IMR-90 (cell line): ENCODE data around the gene STAT3. TPM values are rescaled to one million over a fixed set of nuclear protein-coding genes. Genes with fewer than 3 reads are reported as not detected.

ENCODE experiments used
- ATAC-seq: fragments of 200-7000 bp; cut with Tn5 transposase; 2 replicates; pipeline ENCODE4 v1.9.1; 2020; ENCODE audit warnings: low read depth, mild to moderate bottlenecking, moderate library complexity
- BruUV-seq: library from RNA; stranded (reverse); fragments of 400-500 nt; replicated peaks from 2 replicates; lab custom pipeline; 2021; lab: Mats Ljungman, UMichigan
- CTCF ChIA-PET: fragments of 300-600 bp; formaldehyde crosslinking; extraction: SDS; loops from one replicate; lab custom pipeline; 2021; ENCODE audit warnings: antibody characterized with exemption; lab: Yijun Ruan, JAX
- POLR2A ChIA-PET: fragments of 300-600 bp; sonication (Branson Sonifier 250); formaldehyde crosslinking; loops from one replicate; lab custom pipeline; 2022; ENCODE audit warnings: antibody characterized with exemption; ENCODE audit not compliant: unreplicated experiment; lab: Charles Lee
- DNase-seq: peaks from one replicate; pipeline ENCODE4 v3.0.0; 2013
- H2AFZ ChIP-seq: replicated peaks from 2 replicates; pipeline ENCODE3; 2013; ENCODE audit warnings: low read length, mild to moderate bottlenecking; ENCODE audit not compliant: poor library complexity
- H2AK5ac ChIP-seq: 2 replicates; pipeline ENCODE4 v1.6.1; 2013; ENCODE audit warnings: low read depth, low read length, inconsistent platforms
- H2AK9ac ChIP-seq: replicated peaks from 2 replicates; pipeline ENCODE3; 2013; ENCODE audit warnings: mild to moderate bottlenecking, low read depth, low read length, moderate library complexity; ENCODE audit not compliant: poor library complexity
- H2BK120ac ChIP-seq: 2 replicates; pipeline ENCODE4 v1.6.1; 2013; ENCODE audit warnings: low read depth, low read length, inconsistent platforms
- H2BK15ac ChIP-seq: 3 replicates; pipeline ENCODE4 v1.6.1; 2013; ENCODE audit warnings: low read depth, low read length, inconsistent platforms
- H2BK20ac ChIP-seq: 2 replicates; pipeline ENCODE4 v1.6.1; 2013; ENCODE audit warnings: low read depth, mild to moderate bottlenecking, inconsistent platforms, low read length, moderate library complexity
- H2BK5ac ChIP-seq: 2 replicates; pipeline ENCODE4 v1.6.1; 2013; ENCODE audit warnings: mild to moderate bottlenecking, low read depth, low read length, inconsistent platforms; ENCODE audit not compliant: poor library complexity, severe bottlenecking
- H3K14ac ChIP-seq: replicated peaks from 2 replicates; pipeline ENCODE4 v1.6.1; 2013; ENCODE audit warnings: low read depth, low read length, inconsistent platforms
- H3K18ac ChIP-seq: 2 replicates; pipeline ENCODE4 v1.6.1; 2013; ENCODE audit warnings: low read depth, low read length, control low read depth
- H3K23ac ChIP-seq: 2 replicates; pipeline ENCODE4 v1.6.1; 2013; ENCODE audit warnings: low read depth, low read length, inconsistent platforms
- H3K27ac ChIP-seq: 2 replicates; pipeline ENCODE4 v1.5.1; 2013; ENCODE audit warnings: mild to moderate bottlenecking, control low read depth, low read length; ENCODE audit not compliant: insufficient read depth
- H3K27me3 ChIP-seq: 2 replicates; pipeline ENCODE4 v1.6.1; 2013; ENCODE audit warnings: low read length; ENCODE audit not compliant: control insufficient read depth, insufficient read depth
- H3K36me3 ChIP-seq: 2 replicates; pipeline ENCODE4 v1.6.1; 2013; ENCODE audit warnings: low read length, mixed read lengths; ENCODE audit not compliant: control insufficient read depth, insufficient read depth
- H3K4ac ChIP-seq: 2 replicates; pipeline ENCODE4 v1.6.1; 2013; ENCODE audit warnings: low read depth, low read length, inconsistent platforms
- H3K4me1 ChIP-seq: 2 replicates; pipeline ENCODE4 v1.6.1; 2013; ENCODE audit warnings: low read length, mixed read lengths; ENCODE audit not compliant: control insufficient read depth, insufficient read depth
- H3K4me2 ChIP-seq: 2 replicates; pipeline ENCODE4 v1.6.1; 2013; ENCODE audit warnings: low read depth, mild to moderate bottlenecking, control low read depth, low read length, moderate library complexity
- H3K4me3 ChIP-seq: 2 replicates; pipeline ENCODE4 v1.5.1; 2013; ENCODE audit warnings: low read depth, mild to moderate bottlenecking, control low read depth, low read length, moderate library complexity; ENCODE audit not compliant: insufficient read depth
- H3K56ac ChIP-seq: 2 replicates; pipeline ENCODE4 v1.6.1; 2013; ENCODE audit warnings: low read length, inconsistent platforms; ENCODE audit not compliant: insufficient read depth; ENCODE audit errors: extremely low read depth
- H3K79me1 ChIP-seq, 2 experiments: 2 replicates each; pipeline ENCODE4 v1.6.1; 2013; ENCODE audit warnings: low read length in 2 of 2, inconsistent platforms in 1 of 2, low read depth in 1 of 2
- H3K9ac ChIP-seq: 2 replicates; pipeline ENCODE4 v1.6.1; 2013; ENCODE audit warnings: low read depth, low read length, control low read depth
- H3K9me1 ChIP-seq: 2 replicates; pipeline ENCODE4 v1.6.1; 2013; ENCODE audit warnings: low read length, inconsistent platforms; ENCODE audit not compliant: insufficient read depth
- H3K9me3 ChIP-seq: 2 replicates; pipeline ENCODE4 v1.6.1; 2013; ENCODE audit warnings: low read length; ENCODE audit not compliant: control insufficient read depth, insufficient read depth
- H4K20me1 ChIP-seq: 2 replicates; pipeline ENCODE4 v1.6.1; 2013; ENCODE audit warnings: low read length, inconsistent platforms; ENCODE audit not compliant: insufficient read depth
- H4K5ac ChIP-seq: 2 replicates; pipeline ENCODE4 v1.6.1; 2013; ENCODE audit warnings: mild to moderate bottlenecking, low read depth, low read length, control low read depth
- H4K8ac ChIP-seq, 2 experiments: 2 replicates each; pipeline ENCODE4 v1.6.1; 2013; ENCODE audit warnings: low read depth in 2 of 2, low read length in 2 of 2, control low read depth in 1 of 2, inconsistent platforms in 1 of 2
- H4K91ac ChIP-seq: 2 replicates; pipeline ENCODE4 v1.6.1; 2013; ENCODE audit warnings: low read depth, low read length, inconsistent platforms; ENCODE audit not compliant: insufficient read depth
- CHD1 ChIP-seq: IDR thresholded peaks from 2 replicates; pipeline ENCODE4 v1.6.1; 2012; ENCODE audit warnings: low read depth, low read length, improper control_type of control experiment
- SMC3 ChIP-seq: fragments of 150-350 bp; IDR thresholded peaks from 2 replicates; pipeline ENCODE4 v1.6.1; 2016; ENCODE audit warnings: low read depth, mild to moderate bottlenecking, antibody characterized with exemption, low read length, moderate library complexity
- WGBS, 2 experiments: methylation state at CpG; one replicate each; pipeline versions ENCODE4 v1.1.5 to v1.1.7; 2013; ENCODE audit warnings: missing lambda C conversion rate in 2 of 2; ENCODE audit not compliant: insufficient read length in 1 of 2; ENCODE audit errors: extremely low coverage in 2 of 2; 5-methylcytosine and 5-hydroxymethylcytosine counted together
- dilution Hi-C: fragments of 300-500 bp; cut with HindIII; formaldehyde crosslinking; loops from one replicate; pipeline ENCODE4 v1.14.3; 2018; ENCODE audit warnings: low sequenced_read_pairs; ENCODE audit not compliant: unreplicated experiment
- in situ Hi-C: fragments of 300-500 bp; cut with MboI; formaldehyde crosslinking; loops from 3 replicates; pipeline ENCODE4 v1.14.3; 2019; ENCODE audit warnings: low sequenced_read_pairs, inconsistent platforms, mixed read lengths
- intact Hi-C: fragments of 100-400 bp; cut with micrococcal nuclease; formaldehyde crosslinking; loops from 2 replicates; pipeline ENCODE4 v1.10.0; 2022
- polyA plus RNA-seq, 3 experiments: library from polyadenylated mRNA; depleted of rRNA; stranded (reverse); fragments of >200 nt; gene quantifications; 2 replicates each; pipeline ENCODE4 v1.2.3, GENCODE V29; 2012; ENCODE audit warnings: low replicate concordance in 1 of 3
- total RNA-seq: library from RNA; depleted of rRNA; stranded (reverse); fragments of >200 nt; gene quantifications from 2 replicates; pipeline ENCODE4 v1.2.3, GENCODE V29; 2012

The STAT3 gene
- total and polyA plus RNA-seq, 2 of the 4 experiments (the other 2 are of a cell fraction) = 47.2 to 66.3 TPM

- Histone ChIP-seq H3K9ac (no peak overlapping the region), H3K36me3 (no peaks in the 10 kb centered on the region), H3K56ac (no peak overlapping the region), H2BK5ac (no peak overlapping the region), H3K9me1 (0 out of 2 replicates have a peak, but pooled peaks cover 4% of the 10 kb centered on the region), H3K27ac (no peak overlapping the region), H3K27me3 (no peaks in the 10 kb centered on the region; the same call in 1 of the 2 replicates), H3K14ac (no peak overlapping the region), H2AK5ac (no peak overlapping the region), H4K91ac (no peak overlapping the region), H4K20me1 (no peaks in the 10 kb centered on the region), H2BK15ac (no peak overlapping the region), H3K4ac (no peak overlapping the region), H3K4me1 (peaks cover 14% of the 10 kb centered on the region), H2BK120ac (no peak overlapping the region), H3K23ac (no peak overlapping the region), H3K4me3 (no peak overlapping the region), H3K9me3 (no peaks in the 10 kb centered on the region), H3K79me1 (no peaks in the 10 kb centered on the region), H3K18ac (no peak overlapping the region), H2AFZ (no peak overlapping the region), H4K5ac (no peak overlapping the region), H4K8ac (no peak overlapping the region), H3K4me2 (no peak overlapping the region), H2BK20ac (no peak overlapping the region), H2AK9ac (no peak overlapping the region)
- CTCF ChIA-PET = no interaction called here
- intact Hi-C loops = no loop called here
- 100% methylated on average over 3 of the region's 7 CpGs; no CpG with 5 or more reads in 1 of the 2 experiments for WGBS, 2 experiments
- ATAC-seq = no peak
- POLR2A ChIA-PET = no interaction called here
- in situ Hi-C loops = no loop called here
- TF ChIP-seq CHD1 (no peak), SMC3 (no peak)
- no peak for DNase-seq
- BruUV-seq = no TSS peak
- dilution Hi-C loops = no loop called here
These were observed 103.7 kb downstream of the STAT3 start for GRCh38 chr17:42284566-42284965.
